CD4-positive, alpha-beta T cell (primary cell): Measurements from ENCODE around the gene HELZ. TPM values are rescaled to one million over a fixed set of nuclear protein-coding genes. Genes with fewer than 3 reads are reported as not detected.

Source experiments
- ATAC-seq: fragments of 200-7000 bp; cut with Tn5 transposase; one replicate; pipeline ENCODE4 v1.10.0; 2022; ENCODE audit warnings: mild to moderate bottlenecking; ENCODE audit not compliant: poor library complexity
- CTCF ChIA-PET: fragments of 350-600 bp; sonication (Branson Sonifier 250); formaldehyde crosslinking; loops from one replicate; lab custom pipeline; 2021; ENCODE audit warnings: antibody characterized with exemption, inconsistent platforms; lab: Charles Lee
- POLR2A ChIA-PET: fragments of 350-600 bp; sonication (Branson Sonifier 250); formaldehyde crosslinking; loops from one replicate; lab custom pipeline; 2021; ENCODE audit warnings: antibody characterized with exemption, inconsistent platforms; lab: Charles Lee
- DNase-seq, 14 experiments: peaks; one replicate each; pipeline ENCODE4 v3.0.0-alpha.2; 2013 to 2020; ENCODE audit warnings: mixed read lengths in 2 of 14
- H3K27ac ChIP-seq, 2 donors: one replicate each; pipeline versions ENCODE4 v1.5.1 to v1.7.0; 2013; ENCODE audit warnings: low read length in 2 of 2, low read depth in 1 of 2, mild to moderate bottlenecking in 1 of 2
- H3K27me3 ChIP-seq, 2 experiments: 1 replicate in 1 of 2; 2 replicates in 1 of 2; pipeline versions ENCODE4 v1.6.1 to v1.7.0; 2013; ENCODE audit warnings: low read length in 2 of 2, control low read depth in 1 of 2, mild to moderate bottlenecking in 1 of 2, moderate library complexity in 1 of 2; ENCODE audit not compliant: insufficient read depth in 2 of 2, control insufficient read depth in 1 of 2
- H3K36me3 ChIP-seq: one replicate; pipeline ENCODE4 v1.6.1; 2013; ENCODE audit warnings: low read length, control low read depth; ENCODE audit not compliant: insufficient read depth
- H3K4me1 ChIP-seq: one replicate; pipeline ENCODE4 v1.6.1; 2013; ENCODE audit warnings: low read length, control low read depth; ENCODE audit not compliant: insufficient read depth
- H3K4me3 ChIP-seq: one replicate; pipeline ENCODE4 v1.5.1; 2013; ENCODE audit warnings: mild to moderate bottlenecking, low read length, moderate library complexity
- H3K9me3 ChIP-seq, 2 experiments: 1 replicate in 1 of 2; 2 replicates in 1 of 2; pipeline versions ENCODE4 v1.6.1 to v1.7.0; 2013; ENCODE audit warnings: low read length in 2 of 2, mild to moderate bottlenecking in 2 of 2, control low read depth in 1 of 2, moderate library complexity in 1 of 2; ENCODE audit not compliant: control insufficient read depth in 1 of 2, insufficient read depth in 1 of 2
- H3K27ac Mint-ChIP-seq: one replicate; pipeline ENCODE4 v1.8.0; 2020; ENCODE audit warnings: mixed read lengths
- H3K27me3 Mint-ChIP-seq: one replicate; pipeline ENCODE4 v1.8.0; 2021; ENCODE audit warnings: mixed read lengths
- H3K36me3 Mint-ChIP-seq: one replicate; pipeline ENCODE4 v1.8.0; 2021; ENCODE audit warnings: low read depth, mixed read lengths
- H3K4me1 Mint-ChIP-seq: one replicate; pipeline ENCODE4 v1.8.0; 2021; ENCODE audit warnings: low read depth, mixed read lengths
- H3K4me3 Mint-ChIP-seq: one replicate; pipeline ENCODE4 v1.8.0; 2020; ENCODE audit warnings: mild to moderate bottlenecking, mixed read lengths
- H3K9me3 Mint-ChIP-seq: one replicate; pipeline ENCODE4 v1.8.0; 2020; ENCODE audit warnings: mixed read lengths
- intact Hi-C, 2 experiments: fragments of 100-400 bp; cut with DNase I in 1 of 2; cut with micrococcal nuclease in 1 of 2; formaldehyde crosslinking; loops; one replicate each; pipeline versions ENCODE4 v1.15.1 to v1.9.0; 2023 to 2025; cut with DNase I, micrococcal nuclease
- total RNA-seq, 174 experiments: library from RNA in 2 of 174; stranded (reverse) in 2 of 174; gene quantifications; one replicate each; pipeline ENCODE4 v1.2.3 and lab custom pipeline; 2021 to 2026
- TF ChIP-seq, protein P1 (sequence below): fragments of 200-600 bp; IDR thresholded peaks from one replicate; pipeline ENCODE4 v1.8.0; 2022; ENCODE audit warnings: antibody characterized with exemption, mild to moderate bottlenecking

Gene HELZ
- total RNA-seq, 2 experiments from 2014 or later: 94.8 to 107 TPM

DNA sequence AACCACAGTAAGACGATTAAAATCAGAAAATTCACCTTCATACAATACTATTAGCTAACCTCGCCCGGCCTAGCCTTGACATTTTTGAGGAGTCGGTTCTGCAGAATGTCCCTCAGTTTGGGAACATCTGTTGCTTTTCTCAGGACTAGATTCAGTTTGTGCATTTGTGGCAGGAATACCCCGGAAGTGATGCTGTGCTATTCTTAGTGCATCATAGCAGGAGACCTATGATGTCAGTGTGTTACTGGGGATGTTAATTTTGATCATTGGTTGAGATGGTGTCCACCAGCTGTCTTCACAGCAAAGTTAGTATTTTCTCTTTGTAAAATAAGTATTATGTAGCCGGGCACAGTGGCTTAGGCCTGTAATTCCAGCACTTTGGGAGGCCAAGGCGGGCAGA lies 21.5 kb upstream of the HELZ start:
- H3K4me1 ChIP-seq: peaks cover 2% of the 10 kb centered on the region
- H3K27ac ChIP-seq: no peak overlapping the region
- no peak overlapping the region for H3K4me3 Mint-ChIP-seq
- no peak overlapping the region for H3K4me3 ChIP-seq
- POLR2A ChIA-PET: no interaction called here
- intact Hi-C loops: no loop called here
- no peaks in the 10 kb centered on the region for H3K36me3 ChIP-seq
- H3K27me3 ChIP-seq: no peaks in the 10 kb centered on the region
- no peaks in the 10 kb centered on the region for H3K9me3 Mint-ChIP-seq
- TF ChIP-seq, protein P1, sequence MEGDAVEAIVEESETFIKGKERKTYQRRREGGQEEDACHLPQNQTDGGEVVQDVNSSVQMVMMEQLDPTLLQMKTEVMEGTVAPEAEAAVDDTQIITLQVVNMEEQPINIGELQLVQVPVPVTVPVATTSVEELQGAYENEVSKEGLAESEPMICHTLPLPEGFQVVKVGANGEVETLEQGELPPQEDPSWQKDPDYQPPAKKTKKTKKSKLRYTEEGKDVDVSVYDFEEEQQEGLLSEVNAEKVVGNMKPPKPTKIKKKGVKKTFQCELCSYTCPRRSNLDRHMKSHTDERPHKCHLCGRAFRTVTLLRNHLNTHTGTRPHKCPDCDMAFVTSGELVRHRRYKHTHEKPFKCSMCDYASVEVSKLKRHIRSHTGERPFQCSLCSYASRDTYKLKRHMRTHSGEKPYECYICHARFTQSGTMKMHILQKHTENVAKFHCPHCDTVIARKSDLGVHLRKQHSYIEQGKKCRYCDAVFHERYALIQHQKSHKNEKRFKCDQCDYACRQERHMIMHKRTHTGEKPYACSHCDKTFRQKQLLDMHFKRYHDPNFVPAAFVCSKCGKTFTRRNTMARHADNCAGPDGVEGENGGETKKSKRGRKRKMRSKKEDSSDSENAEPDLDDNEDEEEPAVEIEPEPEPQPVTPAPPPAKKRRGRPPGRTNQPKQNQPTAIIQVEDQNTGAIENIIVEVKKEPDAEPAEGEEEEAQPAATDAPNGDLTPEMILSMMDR: no peak
- H3K36me3 Mint-ChIP-seq: no peaks in the 10 kb centered on the region
- H3K4me1 Mint-ChIP-seq: no peaks in the 10 kb centered on the region
- DNase-seq: no peak
- no peaks in the 10 kb centered on the region for H3K9me3 ChIP-seq
- no peak for ATAC-seq
- CTCF ChIA-PET: no interaction called here
- H3K27me3 Mint-ChIP-seq: no peaks in the 10 kb centered on the region
- no peak overlapping the region for H3K27ac Mint-ChIP-seq

DNA sequence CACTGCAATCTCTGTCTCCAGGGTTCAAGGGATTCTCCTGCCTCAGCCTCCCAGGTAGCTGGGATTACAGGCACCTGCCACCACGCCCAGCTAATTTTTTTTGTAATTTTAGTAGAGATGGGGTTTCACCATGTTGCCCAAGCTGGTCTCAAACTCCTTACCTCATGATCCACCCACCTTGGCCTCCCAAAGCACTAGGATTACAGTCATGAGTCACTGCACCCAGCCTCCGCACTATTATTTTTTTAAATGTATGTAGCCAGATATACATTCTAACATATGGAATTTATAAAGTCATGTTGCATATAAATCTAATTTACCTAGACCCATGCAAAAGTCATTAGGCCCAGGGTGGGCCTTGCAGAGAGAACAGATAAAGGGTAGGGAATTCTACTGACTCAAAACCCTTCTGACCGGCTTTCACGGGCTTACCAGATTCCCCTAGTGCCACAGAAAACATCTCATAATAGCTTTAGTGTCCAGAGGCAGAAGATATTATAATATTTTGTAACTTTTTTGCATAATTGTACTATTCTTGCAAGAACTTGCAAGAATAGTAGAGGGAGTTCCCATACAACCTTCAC lies 20.5 kb upstream of the HELZ start:
- Mint-ChIP-seq H3K36me3 (no peaks in the 10 kb centered on the region), H3K27me3 (no peaks in the 10 kb centered on the region), H3K4me1 (no peaks in the 10 kb centered on the region), H3K9me3 (no peaks in the 10 kb centered on the region), H3K27ac (no peak overlapping the region), H3K4me3 (no peak overlapping the region)
- intact Hi-C loops: no loop called here
- TF ChIP-seq, protein P1: no peak
- CTCF ChIA-PET: no interaction called here
- no peaks in the 10 kb centered on the region for H3K9me3 ChIP-seq
- H3K4me3 ChIP-seq: no peak overlapping the region
- H3K27me3 ChIP-seq: no peaks in the 10 kb centered on the region
- POLR2A ChIA-PET: no interaction called here
- ATAC-seq (no peak), DNase-seq (no peak)
- no peaks in the 10 kb centered on the region for H3K36me3 ChIP-seq
- H3K4me1 ChIP-seq: peaks cover 2% of the 10 kb centered on the region
- no peak overlapping the region for H3K27ac ChIP-seq

DNA sequence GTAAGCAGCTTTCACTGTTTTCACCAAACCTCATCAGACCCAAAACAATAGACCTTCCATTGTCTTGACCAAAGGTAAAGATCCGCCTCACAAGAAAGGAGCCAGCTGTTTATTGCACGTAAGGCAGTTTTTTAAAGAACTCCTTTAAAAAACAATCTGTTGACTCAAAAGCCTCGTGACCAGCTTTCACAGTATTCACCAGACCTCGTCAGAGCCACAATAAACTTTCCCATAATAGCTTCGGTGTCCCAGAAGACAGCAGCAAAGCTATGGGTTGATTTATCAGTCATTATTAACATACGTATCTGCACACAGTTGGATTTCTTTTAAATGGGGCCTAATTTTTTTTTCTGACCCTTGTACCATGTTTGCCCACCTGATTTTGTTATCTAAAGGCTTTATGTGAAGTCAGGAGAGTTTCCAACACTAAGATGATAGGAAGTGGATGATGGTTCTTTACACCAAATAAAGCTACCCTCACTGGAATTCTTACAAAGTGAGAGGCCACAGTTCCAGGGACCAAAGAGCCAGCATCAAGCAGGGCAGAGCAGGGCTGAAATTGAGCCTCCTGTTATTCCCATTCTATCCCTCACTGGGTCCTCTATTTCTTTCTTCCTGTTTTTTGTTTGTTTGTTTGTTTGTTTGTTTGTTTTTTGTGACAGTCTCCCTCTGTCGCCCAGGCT lies 17.6 kb upstream of the HELZ start:
- H3K9me3 ChIP-seq: no peaks in the 10 kb centered on the region
- CTCF ChIA-PET: interaction anchor here (1.2 kb wide), 1 partner anchor 11 kb away, joined by 3 read pairs; no protein-coding TSS in a partner anchor
- ATAC-seq (no peak), DNase-seq (no peak)
- Mint-ChIP-seq H3K4me3 (no peak overlapping the region), H3K27ac (no peak overlapping the region), H3K36me3 (no peaks in the 10 kb centered on the region), H3K27me3 (no peaks in the 10 kb centered on the region), H3K4me1 (peaks cover 15% of the 10 kb centered on the region), H3K9me3 (no peaks in the 10 kb centered on the region)
- POLR2A ChIA-PET: no interaction called here
- no peak overlapping the region for H3K27ac ChIP-seq
- H3K27me3 ChIP-seq: no peaks in the 10 kb centered on the region
- H3K36me3 ChIP-seq: no peaks in the 10 kb centered on the region
- H3K4me3 ChIP-seq: no peak overlapping the region
- peaks cover 22% of the 10 kb centered on the region for H3K4me1 ChIP-seq
- TF ChIP-seq, protein P1: no peak
- intact Hi-C loops: no loop called here
